ENCODE results near the gene KCTD8.
"Not testable (repeated sequence)": the region's sequence is repeated elsewhere in the genome, so short reads cannot be mapped to it uniquely, and the experiment has no call there.

- not testable (repeated sequence) for TF ChIP-seq POLR2A (IDR thresholded peaks at IDR 0.05; ENCODE audit: low read length); GATA1 (IDR thresholded peaks at IDR 0.05; ENCODE audit: low read depth, low read length)
These were observed 280.8 kb downstream of the KCTD8 start for GRCh38 chr4:44167766-44168165.
